ENCODE data around the gene LGR5. TPM values are rescaled to one million over a fixed set of nuclear protein-coding genes. Genes with fewer than 3 reads are reported as not detected.

LGR5 gene
- total and polyA plus RNA-seq, 10 of the 15 experiments (the other 5 are each of a cell fraction or from before 2014, with no cell fraction given): 2.1 TPM; not detected in 9

DNA sequence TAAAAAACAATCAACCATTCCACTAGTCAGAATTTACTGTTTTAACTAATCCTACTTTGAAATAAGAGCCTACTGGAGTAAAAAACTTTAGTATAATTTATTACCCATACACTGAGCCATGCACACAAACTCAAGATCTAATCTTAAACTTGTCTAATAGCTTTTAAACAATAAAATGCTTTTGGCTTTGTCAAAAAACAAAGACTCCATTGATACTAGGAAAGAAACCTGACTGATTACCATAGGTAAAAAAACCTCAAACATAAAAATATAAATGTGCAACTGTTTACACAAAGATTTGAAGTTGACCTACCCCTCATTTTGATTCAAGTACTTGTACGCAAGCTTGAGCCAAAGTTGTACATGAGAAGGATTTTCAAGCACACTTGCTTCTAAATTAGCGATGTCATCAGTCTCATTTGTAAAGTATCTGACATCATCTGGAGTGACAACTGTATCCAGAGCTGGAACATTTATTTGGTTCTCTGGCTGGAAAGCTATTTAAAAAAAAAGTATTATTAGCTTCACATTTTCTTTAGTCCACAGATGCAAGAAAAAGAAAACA lies 187.9 kb downstream of the LGR5 start (continued):
- no peak for TF ChIP-seq NFIC (IDR thresholded peaks at IDR 0.05; ENCODE audit: low read depth, low read length)

Other genes with a start within 250 kb of the LGR5 start
- gene ZFC3H1, start 224.1 kb downstream of the LGR5 start, total RNA-seq (2014; rRNA removed): 27.1 and 29.7 TPM in 2 replicates
- 23.5 and 28.6 TPM in 2 replicates for gene ZFC3H1, start 224.1 kb downstream of the LGR5 start, total RNA-seq (2014; rRNA removed; fragmentation: Illumina TruSeq; extraction: Trizol)
- gene ZFC3H1, start 224.1 kb downstream of the LGR5 start, total RNA-seq (2021): 35.1 and 40.1 TPM in 2 replicates
- gene ZFC3H1, start 224.1 kb downstream of the LGR5 start, polyA plus RNA-seq (2011; rRNA removed): 88.7 and 146 TPM in 2 replicates
- 67.8 and 76.1 TPM in 2 replicates for gene ZFC3H1, start 224.1 kb downstream of the LGR5 start, polyA plus RNA-seq (2014; fragmentation: Illumina TruSeq; extraction: Trizol)
- gene ZFC3H1, start 224.1 kb downstream of the LGR5 start, polyA plus RNA-seq (2014; fragmentation: Nextera tagmentation; extraction: Ambion mirVana): 10 to 100 TPM; 11.2 to 14.6 TPM
- gene ZFC3H1, start 224.1 kb downstream of the LGR5 start, polyA plus RNA-seq (2014; rRNA removed): 38.3 and 40.9 TPM in 2 replicates
- 10 to 100 TPM; 23.5 to 24.8 TPM for gene ZFC3H1, start 224.1 kb downstream of the LGR5 start, polyA plus RNA-seq (2016; fragmentation: Nextera tagmentation; extraction: Ambion mirVana)
- 5.1 and 6.6 TPM in 2 replicates for gene THAP2, start 224.5 kb downstream of the LGR5 start, total RNA-seq (2014; rRNA removed)
- gene THAP2, start 224.5 kb downstream of the LGR5 start, total RNA-seq (2014; rRNA removed; fragmentation: Illumina TruSeq; extraction: Trizol): 6.9 and 7.9 TPM in 2 replicates
- gene THAP2, start 224.5 kb downstream of the LGR5 start, total RNA-seq (2021): 4.6 and 5.1 TPM in 2 replicates
- gene THAP2, start 224.5 kb downstream of the LGR5 start, polyA plus RNA-seq (2011; rRNA removed): 4.8 and 9.8 TPM in 2 replicates
- 6.7 and 10.6 TPM in 2 replicates for gene THAP2, start 224.5 kb downstream of the LGR5 start, polyA plus RNA-seq (2014; fragmentation: Illumina TruSeq; extraction: Trizol)
- gene THAP2, start 224.5 kb downstream of the LGR5 start, polyA plus RNA-seq (2014; fragmentation: Nextera tagmentation; extraction: Ambion mirVana): 10 to 100 TPM; 13.4 to 18.0 TPM
- 3.9 and 4.1 TPM in 2 replicates for gene THAP2, start 224.5 kb downstream of the LGR5 start, polyA plus RNA-seq (2014; rRNA removed)
- gene THAP2, start 224.5 kb downstream of the LGR5 start, polyA plus RNA-seq (2016; fragmentation: Nextera tagmentation; extraction: Ambion mirVana): 10 to 100 TPM; 11.5 to 11.8 TPM
- gene TMEM19, start 246.3 kb downstream of the LGR5 start, total RNA-seq (2014; rRNA removed): 36.7 and 51.0 TPM in 2 replicates
- gene TMEM19, start 246.3 kb downstream of the LGR5 start, total RNA-seq (2014; rRNA removed; fragmentation: Illumina TruSeq; extraction: Trizol): 38.4 and 41.4 TPM in 2 replicates
- 44.8 and 49.1 TPM in 2 replicates for gene TMEM19, start 246.3 kb downstream of the LGR5 start, total RNA-seq (2021)
- gene TMEM19, start 246.3 kb downstream of the LGR5 start, polyA plus RNA-seq (2011; rRNA removed): 40.3 and 51.2 TPM in 2 replicates
- gene TMEM19, start 246.3 kb downstream of the LGR5 start, polyA plus RNA-seq (2014; fragmentation: Illumina TruSeq; extraction: Trizol): 26.4 and 26.7 TPM in 2 replicates
- gene TMEM19, start 246.3 kb downstream of the LGR5 start, polyA plus RNA-seq (2014; fragmentation: Nextera tagmentation; extraction: Ambion mirVana): 10 to 100 TPM; 32.2 to 54.9 TPM
- 37.6 and 41.3 TPM in 2 replicates for gene TMEM19, start 246.3 kb downstream of the LGR5 start, polyA plus RNA-seq (2014; rRNA removed)
- gene TMEM19, start 246.3 kb downstream of the LGR5 start, polyA plus RNA-seq (2016; fragmentation: Nextera tagmentation; extraction: Ambion mirVana): 10 to 100 TPM; 45.7 to 51.6 TPM

Measured in GM12878 (cell line).